ENCODE measurements around the gene FLACC1. TPM values are rescaled to one million over a fixed set of nuclear protein-coding genes. Genes with fewer than 3 reads are reported as not detected.
"Not testable (repeated sequence)": the region's sequence is repeated elsewhere in the genome, so short reads cannot be mapped to it uniquely, and the experiment has no call there.

The FLACC1 gene
- 0.44 TPM for polyA plus RNA-seq (2013, experiment 1 of 2; ENCODE audit: insufficient read length)
- 0.61 TPM for polyA plus RNA-seq (2013, experiment 2 of 2; ENCODE audit: insufficient read length)

GRCh38 chr2:201357221-201357620, at the start of gene FLACC1:
FLACC1 (minus strand) TSS chr2:201357345; CDS start chr2:201351404, 5,941 bp downstream.
- DNase-seq, result peak; percentile 75

- peak; percentile 46 for DNase-seq
Measured at GRCh38 chr2:201406077-201406662, 49.0 kb upstream of the FLACC1 start.

GRCh38 chr2:201404699-201405280, 47.6 kb upstream of the FLACC1 start:
- no peak for DNase-seq

GRCh38 chr2:201403880-201404279, 46.7 kb upstream of the FLACC1 start:
- DNase-seq, result peak; percentile 27

GRCh38 chr2:201402651-201403562, 45.8 kb upstream of the FLACC1 start:
- peak; percentile 69 for DNase-seq

DNA sequence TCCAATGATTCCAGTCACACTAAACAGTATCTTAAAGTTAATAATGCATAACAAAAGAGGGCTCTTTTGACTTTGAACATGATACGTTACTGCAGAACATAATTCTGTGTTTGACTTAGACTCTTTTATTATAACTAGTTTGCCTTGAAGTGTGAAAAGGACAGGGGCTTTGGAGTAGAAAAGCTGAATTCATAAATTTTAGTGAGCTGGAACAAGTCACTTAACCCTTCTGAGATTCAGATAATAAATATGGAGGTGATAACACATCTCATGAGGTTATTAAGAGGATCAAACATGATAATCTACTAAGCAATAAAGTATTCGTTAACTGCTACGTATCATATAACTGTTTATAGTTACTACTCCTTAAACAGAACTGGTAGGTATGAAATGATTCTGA, 44.7 kb upstream of the FLACC1 start:
- no peak for DNase-seq

DNA sequence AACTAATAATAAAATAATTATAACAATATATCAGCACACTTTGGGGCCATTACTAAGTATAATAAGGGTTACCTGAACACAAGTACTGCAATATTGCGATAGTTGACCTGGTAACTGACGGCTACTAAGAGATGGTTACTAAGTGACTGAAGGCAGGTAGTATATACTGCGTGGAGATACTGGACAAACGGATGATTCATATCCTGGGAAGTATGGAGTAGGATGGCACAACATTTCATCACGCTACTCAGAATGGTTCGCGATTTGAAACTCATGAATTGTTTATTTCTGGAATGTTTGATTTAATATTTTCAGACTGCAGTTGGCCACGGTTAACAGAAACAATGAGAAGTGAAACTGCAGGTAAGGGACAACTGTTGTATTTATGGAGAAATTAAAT, 39.5 kb upstream of the FLACC1 start:
- peak; percentile 22 for DNase-seq

DNA sequence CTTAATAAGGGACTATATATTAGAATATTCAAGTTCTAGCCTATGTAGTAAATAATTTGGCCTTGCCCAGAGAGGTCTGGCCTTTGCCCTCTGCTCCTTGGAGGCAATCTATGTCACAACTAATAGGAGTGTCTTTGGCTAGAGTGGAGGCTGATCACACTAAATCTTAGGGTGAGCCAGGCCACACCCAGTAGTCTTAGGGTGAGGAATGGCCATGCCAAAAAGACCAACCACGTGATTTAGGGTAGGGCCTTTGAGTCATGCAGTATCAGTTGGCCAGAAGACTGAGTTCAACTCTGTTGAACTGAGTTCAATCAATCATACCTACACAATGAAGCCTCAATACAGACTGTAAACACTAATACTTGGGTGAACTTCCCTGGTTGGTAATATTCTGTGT, 26.0 kb upstream of the FLACC1 start:
- DNase-seq, result no peak

GRCh38 chr2:201378496-201379397, 21.6 kb upstream of the FLACC1 start:
- peak; percentile 25 for DNase-seq

DNA sequence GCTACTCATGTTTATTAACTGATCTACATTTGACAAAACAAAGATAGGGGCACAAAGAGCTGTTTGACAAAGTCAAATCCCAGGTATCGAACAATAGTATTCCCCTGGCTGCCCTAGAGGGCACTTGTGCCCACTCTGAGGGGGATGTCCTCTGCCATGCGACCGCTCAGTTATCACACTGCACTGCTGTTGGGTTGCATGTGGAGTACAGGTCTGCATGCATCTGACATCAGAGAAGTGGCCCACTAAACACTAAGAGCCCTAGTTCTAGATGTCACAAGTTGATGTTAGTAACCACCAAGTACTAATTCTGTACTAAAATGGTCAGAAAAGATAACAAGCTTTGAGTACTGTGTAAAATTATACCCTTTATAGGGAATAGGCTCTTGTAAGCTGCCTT, 20.1 kb upstream of the FLACC1 start:
- no peak for DNase-seq

DNA sequence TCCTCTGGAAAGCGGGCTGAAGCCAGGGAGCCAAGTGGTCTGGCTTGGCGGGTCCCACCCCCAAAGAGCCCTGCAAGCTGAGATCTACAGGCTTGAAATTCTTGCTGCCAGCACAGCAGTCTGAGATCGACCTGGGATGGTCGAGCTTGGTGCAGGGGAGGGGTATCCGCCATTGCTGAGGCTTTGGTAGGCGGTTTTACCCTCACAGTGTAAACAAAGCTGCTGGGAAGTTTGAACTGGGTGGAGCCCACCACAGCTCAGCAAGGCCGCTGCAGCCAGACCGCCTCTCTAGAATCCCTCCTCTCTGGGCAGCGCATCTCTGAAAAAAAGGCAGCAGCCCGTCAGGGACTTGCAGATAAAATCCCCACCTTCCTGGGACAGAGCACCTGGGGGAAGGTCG, 12.6 kb upstream of the FLACC1 start:
- DNase-seq, result no peak

GRCh38 chr2:201369318-201369717, 12.2 kb upstream of the FLACC1 start:
- not testable (repeated sequence) for DNase-seq

- peak; percentile 14 for DNase-seq
Measured at GRCh38 chr2:201366146-201366545, 9.0 kb upstream of the FLACC1 start.

DNA sequence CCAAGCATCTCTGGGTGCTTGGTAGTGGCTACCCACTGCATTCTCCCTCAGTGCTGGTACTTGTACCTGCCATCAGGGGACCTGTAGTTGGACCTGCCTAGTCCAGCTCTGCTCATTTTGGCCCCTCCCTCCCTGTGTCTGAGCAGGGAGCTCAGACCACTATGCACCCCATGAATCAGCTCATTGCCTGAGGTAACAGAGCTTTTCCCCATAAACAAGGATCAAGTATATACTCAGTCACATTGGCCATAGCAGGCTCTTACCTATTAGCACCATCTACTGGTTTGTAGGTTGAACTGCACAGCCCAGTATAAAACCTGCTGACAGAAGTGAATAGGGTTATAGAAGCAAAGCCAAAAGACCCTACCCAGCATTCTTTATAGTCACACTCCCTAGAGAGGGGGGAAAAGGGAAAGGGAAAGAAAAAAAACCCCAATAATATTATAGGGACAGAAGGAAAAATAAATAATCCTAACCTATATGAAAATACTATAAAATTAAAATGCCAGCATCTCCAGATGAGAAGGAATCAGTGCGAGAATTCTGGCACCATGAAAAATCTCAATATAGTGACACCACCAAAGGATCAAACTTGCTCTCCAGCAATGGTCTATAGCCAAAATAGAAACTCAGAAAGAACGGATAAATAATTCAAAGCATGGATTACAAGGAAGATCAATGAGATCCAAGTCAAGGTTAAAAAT, 6.9 kb upstream of the FLACC1 start:
- peak; percentile 57 for DNase-seq

DNA sequence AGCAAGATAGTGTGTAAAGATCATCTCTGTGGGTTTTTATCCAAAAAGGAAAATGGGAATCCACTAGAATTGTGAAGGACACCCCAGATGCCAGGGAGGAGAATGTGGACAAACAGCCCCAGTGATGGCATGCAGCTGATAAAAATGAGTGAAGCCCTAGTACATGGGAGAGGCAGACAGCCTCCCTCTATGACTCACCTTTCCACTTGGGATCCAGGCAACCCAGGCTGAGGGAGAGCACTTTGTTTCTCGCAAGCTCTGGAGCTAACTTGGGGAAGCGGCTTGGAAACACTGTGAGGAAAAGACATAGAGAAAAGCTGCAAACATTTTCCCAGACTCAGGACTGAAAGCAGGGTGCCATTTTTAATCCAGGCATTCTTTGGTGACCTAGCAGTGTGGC, 5.3 kb upstream of the FLACC1 start:
- peak; percentile 30 for DNase-seq

DNA sequence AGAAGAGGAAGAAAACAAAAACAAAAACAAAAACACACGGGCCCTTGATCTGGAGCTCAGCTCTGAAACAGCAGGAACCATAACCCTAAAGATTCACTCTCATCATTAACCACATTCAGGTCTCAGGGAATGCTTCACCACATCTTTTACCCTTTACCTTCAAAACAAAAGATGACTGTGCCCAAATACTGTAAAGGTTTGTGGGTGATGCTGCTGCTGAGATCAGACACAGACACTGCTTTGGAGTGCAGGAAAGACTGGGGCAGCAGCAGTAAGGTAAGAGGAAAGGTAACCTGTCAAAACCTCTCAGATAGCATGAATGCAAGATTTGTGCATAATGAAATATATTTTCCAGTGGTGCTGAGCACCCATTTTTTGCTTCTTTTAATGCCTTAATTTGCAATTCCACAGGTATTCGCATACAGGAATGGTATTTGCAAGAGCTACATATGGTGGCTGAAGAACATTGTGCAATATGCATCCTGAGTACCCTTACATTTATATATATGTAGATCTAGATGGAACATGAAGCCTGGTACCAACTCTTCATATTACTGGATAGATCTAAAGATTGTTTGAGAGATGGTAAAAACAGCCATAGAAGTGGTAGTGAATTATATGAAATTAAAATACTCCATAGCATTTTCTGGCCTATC, 4.1 kb upstream of the FLACC1 start:
- no peak for DNase-seq

GRCh38 chr2:201360256-201360655, 3.1 kb upstream of the FLACC1 start:
- no peak for DNase-seq

- peak; percentile 77 for DNase-seq
Measured at GRCh38 chr2:201358684-201359083, 1.5 kb upstream of the FLACC1 start.

DNA sequence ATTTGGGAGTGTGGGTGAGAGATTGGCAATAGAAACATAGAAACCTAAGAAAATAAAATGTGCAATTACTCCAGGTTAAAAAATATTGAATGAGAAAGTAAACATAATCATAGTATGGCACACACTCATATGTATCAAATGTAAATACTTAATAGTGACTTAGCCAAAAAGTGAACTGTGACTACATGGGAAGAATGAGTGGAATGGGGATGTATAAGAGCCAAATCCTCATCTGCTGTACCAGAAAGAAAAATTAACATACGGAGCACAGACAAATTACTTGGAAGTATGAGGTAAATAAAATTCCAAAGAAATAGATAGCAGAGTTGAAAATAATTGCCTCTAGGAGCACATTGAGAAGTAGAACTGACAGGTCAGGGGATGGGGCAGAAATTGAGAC, 4.0 kb downstream of the FLACC1 start:
- DNase-seq, result peak; percentile 18

DNA sequence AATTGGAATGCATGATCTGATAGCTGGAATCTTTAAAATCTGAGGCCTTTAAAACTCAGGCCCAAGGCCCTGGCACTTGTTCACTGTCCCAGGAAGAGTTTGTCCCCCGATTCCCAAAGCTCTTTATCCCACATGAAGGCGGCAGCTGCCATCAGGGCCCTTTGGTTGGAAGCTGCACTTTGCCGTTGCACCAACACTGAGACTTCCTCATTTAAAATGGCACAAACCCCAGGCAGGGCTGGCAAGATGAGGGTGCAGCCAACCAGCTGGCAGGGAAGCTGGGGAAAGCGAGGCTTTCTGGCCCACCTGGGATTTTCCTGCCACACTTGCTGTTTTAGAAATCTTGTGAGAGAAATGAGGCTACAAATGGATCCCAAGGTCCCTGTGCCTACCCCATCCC, 6.3 kb downstream of the FLACC1 start:
- DNase-seq, result no peak

- DNase-seq, result no peak
Measured at GRCh38 chr2:201349601-201350000, 7.5 kb downstream of the FLACC1 start.

All from fibroblast of skin of back (primary cell).